IPS-20b (cell line): ENCODE measurements around the gene MYOF.
"Not testable (repeated sequence)": the region's sequence is repeated elsewhere in the genome, so short reads cannot be mapped to it uniquely, and the experiment has no call there.

Source experiments
- H3K27ac ChIP-seq: one replicate; pipeline ENCODE4 v1.5.1; 2013; ENCODE audit warnings: low read length
- H3K27me3 ChIP-seq: 2 replicates; pipeline ENCODE4 v1.6.1; 2013; ENCODE audit warnings: mild to moderate bottlenecking, low read length, inconsistent platforms; ENCODE audit not compliant: insufficient read depth
- H3K36me3 ChIP-seq: 2 replicates; pipeline ENCODE4 v1.6.1; 2013; ENCODE audit warnings: low read depth, mild to moderate bottlenecking, inconsistent platforms, low read length, moderate library complexity; ENCODE audit not compliant: insufficient read depth
- H3K4me1 ChIP-seq: 2 replicates; pipeline ENCODE4 v1.6.1; 2013; ENCODE audit warnings: mild to moderate bottlenecking, control low read depth, inconsistent platforms, low read length, moderate library complexity; ENCODE audit not compliant: insufficient read depth
- H3K4me3 ChIP-seq: 2 replicates; pipeline ENCODE4 v1.5.1; 2013; ENCODE audit warnings: mild to moderate bottlenecking, low read length, inconsistent platforms
- H3K9ac ChIP-seq: 2 replicates; pipeline ENCODE4 v1.6.1; 2013; ENCODE audit warnings: low read depth, mild to moderate bottlenecking, inconsistent platforms, low read length, moderate library complexity
- H3K9me3 ChIP-seq: 2 replicates; pipeline ENCODE4 v1.6.1; 2013; ENCODE audit warnings: mild to moderate bottlenecking, low read depth, low read length, inconsistent platforms; ENCODE audit not compliant: insufficient read depth

MYOF gene

GRCh38 chr10:93333278-93333978, 148.7 kb downstream of the MYOF start:
- H3K4me1 ChIP-seq = peaks cover 6% of the 10 kb centered on the region; the same call in 1 of the 2 replicates
- H3K27ac ChIP-seq = no peak overlapping the region
- H3K4me3 ChIP-seq = no peak overlapping the region
- H3K9me3 ChIP-seq = no peaks in the 10 kb centered on the region
- no peak overlapping the region for H3K9ac ChIP-seq
- H3K36me3 ChIP-seq = no peaks in the 10 kb centered on the region
- no peaks in the 10 kb centered on the region for H3K27me3 ChIP-seq

- no peak overlapping the region for H3K9ac ChIP-seq
- H3K27ac ChIP-seq = no peak overlapping the region
- no peaks in the 10 kb centered on the region for H3K9me3 ChIP-seq
- H3K27me3 ChIP-seq = no peaks in the 10 kb centered on the region
- no peaks in the 10 kb centered on the region for H3K36me3 ChIP-seq
- H3K4me3 ChIP-seq = no peak overlapping the region
- peaks cover 6% of the 10 kb centered on the region; the same call in 1 of the 2 replicates for H3K4me1 ChIP-seq
These were observed 151.3 kb downstream of the MYOF start for GRCh38 chr10:93330824-93331223.

- no peaks in the 10 kb centered on the region for H3K4me1 ChIP-seq
- no peak overlapping the region for H3K4me3 ChIP-seq
- no peaks in the 10 kb centered on the region for H3K36me3 ChIP-seq
- H3K27me3 ChIP-seq = no peaks in the 10 kb centered on the region
- no peaks in the 10 kb centered on the region for H3K9me3 ChIP-seq
- no peak overlapping the region for H3K27ac ChIP-seq
- H3K9ac ChIP-seq = no peak overlapping the region
These were observed 162.2 kb downstream of the MYOF start for GRCh38 chr10:93319896-93320295.

GRCh38 chr10:93319096-93319495, 163.0 kb downstream of the MYOF start:
- Histone ChIP-seq H3K9me3 (no peaks in the 10 kb centered on the region), H3K36me3 (no peaks in the 10 kb centered on the region), H3K27ac (no peak overlapping the region), H3K4me3 (no peak overlapping the region), H3K9ac (no peak overlapping the region), H3K27me3 (no peaks in the 10 kb centered on the region), H3K4me1 (no peaks in the 10 kb centered on the region)

GRCh38 chr10:93315246-93315645, 166.9 kb downstream of the MYOF start:
- Histone ChIP-seq H3K27me3 (no peaks in the 10 kb centered on the region), H3K36me3 (no peaks in the 10 kb centered on the region), H3K9ac (no peak overlapping the region), H3K4me3 (no peak overlapping the region), H3K9me3 (no peaks in the 10 kb centered on the region), H3K27ac (no peak overlapping the region), H3K4me1 (no peaks in the 10 kb centered on the region)

- not testable (repeated sequence) for H3K9ac ChIP-seq, H3K27ac ChIP-seq, H3K4me1 ChIP-seq, H3K9me3 ChIP-seq, H3K36me3 ChIP-seq, H3K27me3 ChIP-seq, H3K4me3 ChIP-seq
These were observed 167.5 kb downstream of the MYOF start for GRCh38 chr10:93314656-93315055.

GRCh38 chr10:93313798-93314197, 168.3 kb downstream of the MYOF start:
- H3K9ac ChIP-seq = no peak overlapping the region
- H3K27ac ChIP-seq = no peak overlapping the region
- H3K36me3 ChIP-seq = no peaks in the 10 kb centered on the region
- no peaks in the 10 kb centered on the region for H3K4me1 ChIP-seq
- no peaks in the 10 kb centered on the region for H3K9me3 ChIP-seq
- no peaks in the 10 kb centered on the region for H3K27me3 ChIP-seq
- no peak overlapping the region for H3K4me3 ChIP-seq

GRCh38 chr10:93309062-93309461, 173.1 kb downstream of the MYOF start:
- Histone ChIP-seq H3K4me3 (no peak overlapping the region), H3K27ac (no peak overlapping the region), H3K36me3 (no peaks in the 10 kb centered on the region), H3K9ac (no peak overlapping the region), H3K4me1 (no peaks in the 10 kb centered on the region), H3K27me3 (no peaks in the 10 kb centered on the region), H3K9me3 (no peaks in the 10 kb centered on the region)

GRCh38 chr10:93305122-93305521, 177.0 kb downstream of the MYOF start:
- H3K36me3 ChIP-seq = no peaks in the 10 kb centered on the region
- no peak overlapping the region for H3K27ac ChIP-seq
- no peaks in the 10 kb centered on the region for H3K27me3 ChIP-seq
- no peak overlapping the region for H3K9ac ChIP-seq
- H3K4me3 ChIP-seq = no peak overlapping the region
- H3K4me1 ChIP-seq = no peaks in the 10 kb centered on the region; the same call in 1 of the 2 replicates
- H3K9me3 ChIP-seq = no peaks in the 10 kb centered on the region

GRCh38 chr10:93300981-93301380, 181.2 kb downstream of the MYOF start:
- Histone ChIP-seq H3K4me3 (no peak overlapping the region), H3K36me3 (no peaks in the 10 kb centered on the region), H3K27me3 (no peaks in the 10 kb centered on the region), H3K9me3 (no peaks in the 10 kb centered on the region), H3K9ac (no peak overlapping the region), H3K4me1 (no peaks in the 10 kb centered on the region; the same call in 1 of the 2 replicates), H3K27ac (no peak overlapping the region)

GRCh38 chr10:93300288-93300917, 181.7 kb downstream of the MYOF start:
- Histone ChIP-seq H3K27ac (no peak overlapping the region), H3K27me3 (no peaks in the 10 kb centered on the region), H3K4me1 (no peaks in the 10 kb centered on the region; the same call in 1 of the 2 replicates), H3K9ac (no peak overlapping the region), H3K9me3 (no peaks in the 10 kb centered on the region), H3K4me3 (no peak overlapping the region), H3K36me3 (no peaks in the 10 kb centered on the region)

GRCh38 chr10:93299606-93300287, 182.4 kb downstream of the MYOF start:
- Histone ChIP-seq H3K9me3 (no peaks in the 10 kb centered on the region), H3K4me1 (no peaks in the 10 kb centered on the region; the same call in 1 of the 2 replicates), H3K4me3 (no peak overlapping the region), H3K27ac (no peak overlapping the region), H3K9ac (no peak overlapping the region), H3K36me3 (no peaks in the 10 kb centered on the region), H3K27me3 (no peaks in the 10 kb centered on the region)
